Mononuclear cell (primary cell): ENCODE results near the gene SYS1. TPM values are rescaled to one million over a fixed set of nuclear protein-coding genes. Genes with fewer than 3 reads are reported as not detected.

Source experiments
- H3K27me3 ChIP-seq: 2 replicates; pipeline ENCODE4 v1.6.0; 2011; ENCODE audit warnings: low read length, control low read depth; ENCODE audit not compliant: insufficient read depth
- H3K4me1 ChIP-seq: 2 replicates; pipeline ENCODE4 v1.5.1; 2011; ENCODE audit warnings: mild to moderate bottlenecking, low read length, control low read depth; ENCODE audit not compliant: insufficient read depth
- H3K4me3 ChIP-seq: 2 replicates; pipeline ENCODE4 v1.5.1; 2011; ENCODE audit warnings: mild to moderate bottlenecking, low read length, moderate library complexity
- H3K9me3 ChIP-seq: 2 replicates; pipeline ENCODE4 v1.5.1; 2011; ENCODE audit warnings: low read depth, mild to moderate bottlenecking, control low read depth, low read length
- total RNA-seq: library from RNA; depleted of rRNA; stranded (reverse); fragments of >200 nt; gene quantifications from one replicate; pipeline ENCODE4 v1.2.3, GENCODE V29; 2012

Gene SYS1
- total RNA-seq, 1 donor, result 63.8 TPM

- Histone ChIP-seq H3K27me3 (peaks cover 8% of the 10 kb centered on the region), H3K9me3 (no peaks in the 10 kb centered on the region), H3K4me3 (peak overlapping the region; percentile 57), H3K4me1 (peaks cover 31% of the 10 kb centered on the region)
Measured at GRCh38 chr20:45406260-45407066, 43.5 kb downstream of the SYS1 start.

GRCh38 chr20:45407067-45407745 is 44.2 kb downstream of the SYS1 start:
- H3K27me3 ChIP-seq, result peaks cover 8% of the 10 kb centered on the region
- peak overlapping the region; percentile 57 for H3K4me3 ChIP-seq
- peaks cover 31% of the 10 kb centered on the region for H3K4me1 ChIP-seq
- no peaks in the 10 kb centered on the region for H3K9me3 ChIP-seq

GRCh38 chr20:45407783-45408645 is 45.1 kb downstream of the SYS1 start, which contains the start of gene DBNDD2:
DBNDD2 (plus strand) TSS chr20:45408289; CDS start chr20:45408468, 179 bp downstream.
- H3K27me3 ChIP-seq, result peaks cover 8% of the 10 kb centered on the region
- peaks cover 31% of the 10 kb centered on the region for H3K4me1 ChIP-seq
- peak within 1 kb of the TSS; percentile 57 for H3K4me3 ChIP-seq
- no peaks in the 10 kb centered on the region for H3K9me3 ChIP-seq

- no peak overlapping the region for H3K4me3 ChIP-seq
- peaks cover 31% of the 10 kb centered on the region for H3K4me1 ChIP-seq
- H3K9me3 ChIP-seq, result no peaks in the 10 kb centered on the region
- H3K27me3 ChIP-seq, result peaks cover 8% of the 10 kb centered on the region
Measured at GRCh38 chr20:45408646-45409213, 45.8 kb downstream of the SYS1 start.

GRCh38 chr20:45409521-45410272 is 46.7 kb downstream of the SYS1 start:
- Histone ChIP-seq H3K4me1 (peaks cover 31% of the 10 kb centered on the region), H3K27me3 (peaks cover 6% of the 10 kb centered on the region), H3K9me3 (no peaks in the 10 kb centered on the region), H3K4me3 (no peak overlapping the region)

GRCh38 chr20:45410887-45411286 is 47.9 kb downstream of the SYS1 start:
- H3K9me3 ChIP-seq, result no peaks in the 10 kb centered on the region
- H3K4me1 ChIP-seq, result peaks cover 24% of the 10 kb centered on the region
- no peaks in the 10 kb centered on the region for H3K27me3 ChIP-seq
- no peak overlapping the region for H3K4me3 ChIP-seq

GRCh38 chr20:45412653-45413052 is 49.7 kb downstream of the SYS1 start:
- Histone ChIP-seq H3K4me1 (peaks cover 23% of the 10 kb centered on the region), H3K27me3 (no peaks in the 10 kb centered on the region), H3K4me3 (no peak overlapping the region), H3K9me3 (no peaks in the 10 kb centered on the region)

GRCh38 chr20:45413479-45413878 is 50.5 kb downstream of the SYS1 start:
- Histone ChIP-seq H3K4me3 (no peak overlapping the region), H3K4me1 (peaks cover 21% of the 10 kb centered on the region), H3K27me3 (no peaks in the 10 kb centered on the region), H3K9me3 (no peaks in the 10 kb centered on the region)

- no peaks in the 10 kb centered on the region for H3K27me3 ChIP-seq
- H3K4me1 ChIP-seq, result peaks cover 16% of the 10 kb centered on the region
- H3K9me3 ChIP-seq, result no peaks in the 10 kb centered on the region
- H3K4me3 ChIP-seq, result peak within 1 kb of the TSS; percentile 98
Measured at GRCh38 chr20:45415822-45416637, 53.1 kb downstream of the SYS1 start, which contains the start of gene PIGT. PIGT (plus strand) TSS chr20:45416141; CDS start chr20:45416157, 16 bp downstream.

GRCh38 chr20:45416917-45417316 is 54.0 kb downstream of the SYS1 start:
- Histone ChIP-seq H3K4me1 (peaks cover 16% of the 10 kb centered on the region), H3K4me3 (peak overlapping the region; percentile 98), H3K9me3 (no peaks in the 10 kb centered on the region), H3K27me3 (no peaks in the 10 kb centered on the region)

Other genes with a start within 250 kb of the SYS1 start
- not detected for gene WFDC5, start 248.0 kb upstream of the SYS1 start, total RNA-seq
- gene WFDC12, start 238.7 kb upstream of the SYS1 start, total RNA-seq, result not detected
- gene PI3, start 188.3 kb upstream of the SYS1 start, total RNA-seq, result not detected
- not detected for gene SEMG1, start 156.1 kb upstream of the SYS1 start, total RNA-seq
- gene SEMG2, start 141.8 kb upstream of the SYS1 start, total RNA-seq, result not detected
- gene SLPI, start 108.6 kb upstream of the SYS1 start, total RNA-seq, result 0.63 TPM
- not detected for gene RBPJL, start 56.3 kb upstream of the SYS1 start, total RNA-seq
- gene MATN4, start 54.9 kb upstream of the SYS1 start, total RNA-seq, result not detected
- gene SDC4, start 14.7 kb upstream of the SYS1 start, total RNA-seq, result 17.1 TPM
- under 0.01 TPM for gene TP53TG5, start 15.2 kb downstream of the SYS1 start, total RNA-seq
- 6.6 TPM for gene DBNDD2, start 45.1 kb downstream of the SYS1 start, total RNA-seq
- 57.9 TPM for gene PIGT, start 53.0 kb downstream of the SYS1 start, total RNA-seq
- gene WFDC2, start 106.6 kb downstream of the SYS1 start, total RNA-seq, result not detected
- gene SPINT3, start 152.5 kb downstream of the SYS1 start, total RNA-seq, result not detected
- not detected for gene WFDC6, start 176.3 kb downstream of the SYS1 start, total RNA-seq
- gene EPPIN, start 184.2 kb downstream of the SYS1 start, total RNA-seq, result not detected
- gene WFDC8, start 216.1 kb downstream of the SYS1 start, total RNA-seq, result not detected